Left ventricle myocardium inferior (tissue), 1 donor: ENCODE measurements around the gene PCCA. TPM values are rescaled to one million over a fixed set of nuclear protein-coding genes. Genes with fewer than 3 reads are reported as not detected.

Source experiments
- DNase-seq: peaks from one replicate; pipeline ENCODE4 v3.0.0-alpha.2; 2020
- H3K27ac ChIP-seq: fragments of 200-600 bp; replicated peaks from 2 replicates; pipeline ENCODE4 v1.8.0; 2021
- H3K27me3 ChIP-seq: fragments of 200-600 bp; 2 replicates; pipeline ENCODE4 v1.8.0; 2021; ENCODE audit warnings: low read depth
- H3K36me3 ChIP-seq: fragments of 200-600 bp; 2 replicates; pipeline ENCODE4 v1.8.0; 2021
- H3K4me1 ChIP-seq: fragments of 200-600 bp; 2 replicates; pipeline ENCODE4 v1.8.0; 2021
- H3K4me3 ChIP-seq: fragments of 200-600 bp; 2 replicates; pipeline ENCODE4 v1.8.0; 2021; ENCODE audit warnings: mild to moderate bottlenecking, moderate library complexity
- H3K9me3 ChIP-seq: fragments of 200-600 bp; replicated peaks from 2 replicates; pipeline ENCODE4 v1.8.0; 2021
- CTCF ChIP-seq: fragments of 200-600 bp; IDR thresholded peaks from 2 replicates; pipeline ENCODE4 v1.8.0; 2021; ENCODE audit warnings: antibody characterized with exemption, mild to moderate bottlenecking, borderline replicate concordance
- intact Hi-C: fragments of 100-400 bp; cut with micrococcal nuclease; formaldehyde crosslinking; loops from one replicate; pipeline ENCODE4 v1.11.0; 2022
- total RNA-seq: library from RNA; stranded (reverse); fragmentation: NEBNext Ultra II Directional; extraction: Animal tissue kit (Norgen Biotek cat#: 25700); gene quantifications from one replicate; pipeline ENCODE4 v1.2.1, GENCODE V29; 2021
- donor health status: DM: no; HTN: yes; CAD: no; lungs with severe emphysema.

The PCCA gene
- total RNA-seq, 1 donor from 2014 or later, result 65.4 TPM

- H3K27ac ChIP-seq, result no peak overlapping the region
- no peak overlapping the region for H3K4me3 ChIP-seq
- H3K27me3 ChIP-seq, result no peaks in the 10 kb centered on the region
- H3K4me1 ChIP-seq, result no peaks in the 10 kb centered on the region
- no peaks in the 10 kb centered on the region for H3K36me3 ChIP-seq
- DNase-seq, result no peak
- no peaks in the 10 kb centered on the region for H3K9me3 ChIP-seq
- intact Hi-C loops, result no loop called here
- TF ChIP-seq CTCF, result no peak
Measured at GRCh38 chr13:100182900-100183490, 94.1 kb downstream of the PCCA start.

- H3K4me1 ChIP-seq, result no peaks in the 10 kb centered on the region
- TF ChIP-seq CTCF, result no peak
- no peaks in the 10 kb centered on the region for H3K36me3 ChIP-seq
- no peaks in the 10 kb centered on the region for H3K9me3 ChIP-seq
- H3K27ac ChIP-seq, result no peak overlapping the region
- H3K4me3 ChIP-seq, result no peak overlapping the region
- H3K27me3 ChIP-seq, result no peaks in the 10 kb centered on the region
- no peak for DNase-seq
- intact Hi-C loops, result no loop called here
Measured at GRCh38 chr13:100184095-100184494, 95.2 kb downstream of the PCCA start.

GRCh38 chr13:100195568-100195967 lies 106.7 kb downstream of the PCCA start:
- no peaks in the 10 kb centered on the region for H3K27me3 ChIP-seq
- no peaks in the 10 kb centered on the region for H3K36me3 ChIP-seq
- no peaks in the 10 kb centered on the region for H3K4me1 ChIP-seq
- no peak overlapping the region for H3K4me3 ChIP-seq
- intact Hi-C loops, result no loop called here
- no peak for DNase-seq
- no peak overlapping the region for H3K27ac ChIP-seq
- H3K9me3 ChIP-seq, result no peaks in the 10 kb centered on the region
- TF ChIP-seq CTCF, result no peak

GRCh38 chr13:100196375-100196774 lies 107.5 kb downstream of the PCCA start:
- no peaks in the 10 kb centered on the region for H3K4me1 ChIP-seq
- H3K9me3 ChIP-seq, result no peaks in the 10 kb centered on the region
- H3K4me3 ChIP-seq, result no peak overlapping the region
- DNase-seq, result no peak
- H3K27ac ChIP-seq, result no peak overlapping the region
- intact Hi-C loops, result no loop called here
- H3K36me3 ChIP-seq, result no peaks in the 10 kb centered on the region
- no peak for TF ChIP-seq CTCF
- H3K27me3 ChIP-seq, result no peaks in the 10 kb centered on the region

- no peak for TF ChIP-seq CTCF
- no peaks in the 10 kb centered on the region for H3K4me1 ChIP-seq
- H3K27me3 ChIP-seq, result no peaks in the 10 kb centered on the region
- no peaks in the 10 kb centered on the region for H3K36me3 ChIP-seq
- no peak overlapping the region for H3K27ac ChIP-seq
- H3K9me3 ChIP-seq, result peaks cover 5% of the 10 kb centered on the region
- no peak for DNase-seq
- intact Hi-C loops, result no loop called here
- H3K4me3 ChIP-seq, result no peak overlapping the region
Measured at GRCh38 chr13:100197116-100197515, 108.2 kb downstream of the PCCA start.
